Tibial nerve (tissue), 3 donors: ENCODE results near the gene ATF5.

Source experiments
- CTCF ChIP-seq, 5 experiments: fragments of 200-600 bp in 3 of 5; fragments of 450-650 bp in 2 of 5; sonication (generic) in 3 of 5; IDR thresholded peaks; one replicate each; pipeline ENCODE4 v1.5.1; 2016 to 2019; ENCODE audit warnings: antibody characterized with exemption in 5 of 5, mild to moderate bottlenecking in 3 of 5, moderate library complexity in 2 of 5
- POLR2A ChIP-seq, 2 donors: fragments of 450-650 bp; IDR thresholded peaks; one replicate each; pipeline ENCODE4 v1.6.1; 2017; ENCODE audit warnings: antibody characterized with exemption in 2 of 2, mild to moderate bottlenecking in 2 of 2, moderate library complexity in 2 of 2

GRCh38 chr19:49968279-49968922 is 39.4 kb downstream of the ATF5 start:
- TF ChIP-seq CTCF (IDR thresholded peaks at IDR 0.05) (no peak), POLR2A (IDR thresholded peaks at IDR 0.05) (no peak)
